Lower leg skin (tissue), 4 donors: Measurements from ENCODE around the gene PLCD3. TPM values are rescaled to one million over a fixed set of nuclear protein-coding genes. Genes with fewer than 3 reads are reported as not detected.

Experiments used
- DNase-seq, 2 donors: peaks; one replicate each; pipeline ENCODE4 v3.0.0-alpha.2; 2019; ENCODE audit warnings: low spot score in 2 of 2
- H3K4me3 ChIP-seq: fragments of 200-600 bp; sonication (generic); 2 replicates; pipeline ENCODE4 v1.5.1; 2017; ENCODE audit warnings: mild to moderate bottlenecking, low read depth; ENCODE audit not compliant: poor library complexity, severe bottlenecking
- POLR2A ChIP-seq, 2 donors: fragments of 450-650 bp; IDR thresholded peaks; one replicate each; pipeline ENCODE4 v1.6.1; 2016 to 2017; ENCODE audit warnings: antibody characterized with exemption in 2 of 2, mild to moderate bottlenecking in 1 of 2, moderate library complexity in 1 of 2
- WGBS, 2 donors: methylation state at CpG; one replicate each; pipeline ENCODE4 v1.1.5; 2018; 5-methylcytosine and 5-hydroxymethylcytosine counted together
- intact Hi-C: fragments of 100-400 bp; cut with DNase I; formaldehyde crosslinking; loops from one replicate; pipeline ENCODE4 v1.15.0; 2023; ENCODE audit warnings: low total_unique reads
- total RNA-seq, 4 donors: library from RNA; depleted of rRNA; stranded (reverse); fragments of >200 nt; gene quantifications; one replicate each; pipeline ENCODE4 v1.1.0, GENCODE V29; 2016
- TF ChIP-seq, protein P1 (sequence below), 3 donors: fragments of 450-650 bp; IDR thresholded peaks; one replicate each; pipeline ENCODE4 v1.5.1; 2016; ENCODE audit warnings: antibody characterized with exemption in 3 of 3, mild to moderate bottlenecking in 3 of 3, moderate library complexity in 2 of 3

PLCD3 gene
- total RNA-seq, 4 donors from 2014 or later: 65.7 to 180 (median 105) TPM

GRCh38 chr17:45112559-45113423, 19.5 kb downstream of the PLCD3 start:
- WGBS, 2 donors: 89 to 95% methylated on average over 17 to 23 of the region's 23 CpGs
- DNase-seq: no peak
- intact Hi-C loops: no loop called here

GRCh38 chr17:45111850-45112249, 20.5 kb downstream of the PLCD3 start:
- TF ChIP-seq, protein P1, sequence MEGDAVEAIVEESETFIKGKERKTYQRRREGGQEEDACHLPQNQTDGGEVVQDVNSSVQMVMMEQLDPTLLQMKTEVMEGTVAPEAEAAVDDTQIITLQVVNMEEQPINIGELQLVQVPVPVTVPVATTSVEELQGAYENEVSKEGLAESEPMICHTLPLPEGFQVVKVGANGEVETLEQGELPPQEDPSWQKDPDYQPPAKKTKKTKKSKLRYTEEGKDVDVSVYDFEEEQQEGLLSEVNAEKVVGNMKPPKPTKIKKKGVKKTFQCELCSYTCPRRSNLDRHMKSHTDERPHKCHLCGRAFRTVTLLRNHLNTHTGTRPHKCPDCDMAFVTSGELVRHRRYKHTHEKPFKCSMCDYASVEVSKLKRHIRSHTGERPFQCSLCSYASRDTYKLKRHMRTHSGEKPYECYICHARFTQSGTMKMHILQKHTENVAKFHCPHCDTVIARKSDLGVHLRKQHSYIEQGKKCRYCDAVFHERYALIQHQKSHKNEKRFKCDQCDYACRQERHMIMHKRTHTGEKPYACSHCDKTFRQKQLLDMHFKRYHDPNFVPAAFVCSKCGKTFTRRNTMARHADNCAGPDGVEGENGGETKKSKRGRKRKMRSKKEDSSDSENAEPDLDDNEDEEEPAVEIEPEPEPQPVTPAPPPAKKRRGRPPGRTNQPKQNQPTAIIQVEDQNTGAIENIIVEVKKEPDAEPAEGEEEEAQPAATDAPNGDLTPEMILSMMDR (IDR thresholded peaks at IDR 0.05): no peak
- TF ChIP-seq POLR2A (IDR thresholded peaks at IDR 0.05): no peak
- intact Hi-C loops: no loop called here
- no peak overlapping the region for H3K4me3 ChIP-seq
- WGBS, 2 donors: 84 to 89% methylated on average over 11 of the region's 11 CpGs
- DNase-seq: no peak

More at GRCh38 chr17:45112559-45113423, 19.5 kb downstream of the PLCD3 start:
- H3K4me3 ChIP-seq: no peak overlapping the region
- no peak for TF ChIP-seq POLR2A (IDR thresholded peaks at IDR 0.05)
- TF ChIP-seq, protein P1 (IDR thresholded peaks at IDR 0.05): no peak

DNA sequence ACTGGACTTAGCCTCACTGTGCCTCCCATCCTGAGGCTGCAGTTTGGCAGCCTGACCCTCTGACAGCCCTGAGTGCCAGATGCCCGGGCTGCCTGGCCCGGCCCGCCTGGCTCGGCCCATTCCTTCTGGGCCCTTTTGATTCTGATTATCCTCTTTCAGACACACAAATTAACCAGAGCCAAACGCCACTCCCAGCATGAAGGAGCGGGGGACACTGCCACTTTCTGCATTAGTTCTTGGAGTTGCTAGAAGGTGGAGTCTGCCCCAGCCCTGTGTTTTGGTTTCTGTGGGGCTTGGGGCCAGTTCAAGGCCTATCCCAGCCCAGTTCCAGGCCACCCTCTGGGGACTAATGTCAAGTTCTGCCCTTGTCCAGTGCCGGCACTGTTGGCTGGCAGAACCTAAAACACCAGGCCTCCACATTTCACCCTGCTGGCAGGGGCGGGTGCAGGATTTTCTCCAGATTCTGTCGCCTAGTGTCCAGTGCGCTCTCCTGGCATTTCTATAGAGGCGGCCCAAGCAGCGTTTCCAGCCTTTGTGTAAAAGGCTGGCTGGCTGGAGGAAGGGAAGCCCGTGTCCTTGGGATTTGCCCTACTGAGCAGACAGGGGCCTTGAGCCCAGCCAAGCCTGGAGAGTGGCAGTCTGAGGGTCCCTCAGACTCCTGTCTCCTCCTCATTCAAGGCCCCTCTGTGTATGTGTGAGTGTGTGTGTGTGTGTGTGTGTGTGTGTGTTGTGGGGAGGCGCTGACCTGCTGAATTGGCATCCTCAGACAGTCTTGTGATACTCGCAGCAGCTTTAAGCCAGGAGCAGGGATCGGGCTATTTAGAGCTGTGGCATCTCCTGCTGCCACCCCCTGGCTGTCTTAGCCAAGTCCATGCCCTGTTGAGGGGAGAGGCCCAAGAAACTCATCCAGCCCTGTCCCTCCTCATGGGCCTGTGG, 21.4 kb downstream of the PLCD3 start:
- no peak for DNase-seq
- H3K4me3 ChIP-seq: no peak overlapping the region
- no peak for TF ChIP-seq POLR2A (IDR thresholded peaks at IDR 0.05)
- TF ChIP-seq, protein P1 (IDR thresholded peaks at IDR 0.05): no peak
- WGBS, 2 donors: 32 to 34% methylated on average over 12 to 16 of the region's 16 CpGs
- intact Hi-C loops: no loop called here

GRCh38 chr17:45108595-45109521, 23.5 kb downstream of the PLCD3 start:
- H3K4me3 ChIP-seq: no peak overlapping the region
- WGBS, 2 donors: 77 to 81% methylated on average over 10 to 12 of the region's 12 CpGs
- TF ChIP-seq POLR2A (IDR thresholded peaks at IDR 0.05): no peak
- TF ChIP-seq, protein P1 (IDR thresholded peaks at IDR 0.05): no peak
- intact Hi-C loops: loop anchor here (10.0 kb wide), 1 partner anchor 194 kb away; the partner anchor contains the start of gene GFAP
- no peak for DNase-seq

DNA sequence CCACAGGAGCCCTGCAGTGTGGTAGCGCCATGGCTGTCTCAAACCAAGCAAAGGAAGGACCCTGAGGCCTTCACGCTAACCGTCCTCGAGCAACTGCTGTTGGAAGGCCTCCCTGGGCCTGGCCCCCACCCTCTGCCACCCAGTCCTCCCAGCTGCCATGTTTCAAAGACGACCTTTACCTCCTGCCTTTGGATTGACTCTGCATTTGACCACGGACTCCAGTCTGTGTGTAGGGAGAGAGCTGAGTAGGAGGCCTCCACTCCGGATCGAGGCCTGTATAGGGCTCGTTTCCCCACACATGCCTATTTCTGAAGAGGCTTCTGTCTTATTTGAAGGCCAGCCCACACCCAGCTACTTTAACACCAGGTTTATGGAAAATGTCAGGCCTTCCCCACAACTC, 24.3 kb downstream of the PLCD3 start:
- intact Hi-C loops: loop anchor here (10.0 kb wide), 1 partner anchor 193 kb away; the partner anchor contains the start of gene GFAP
- WGBS, 2 donors: 71 to 77% methylated on average over 9 of the region's 9 CpGs
- H3K4me3 ChIP-seq: no peak overlapping the region
- no peak for DNase-seq
- TF ChIP-seq, protein P1 (IDR thresholded peaks at IDR 0.05): no peak
- no peak for TF ChIP-seq POLR2A (IDR thresholded peaks at IDR 0.05)
